IMR-90 (cell line): Measurements from ENCODE around the gene CYP46A1. TPM values are rescaled to one million over a fixed set of nuclear protein-coding genes. Genes with fewer than 3 reads are reported as not detected.

ENCODE experiments used
- ATAC-seq: fragments of 200-7000 bp; cut with Tn5 transposase; 2 replicates; pipeline ENCODE4 v1.9.1; 2020; ENCODE audit warnings: low read depth, mild to moderate bottlenecking, moderate library complexity
- BruUV-seq: library from RNA; stranded (reverse); fragments of 400-500 nt; replicated peaks from 2 replicates; lab custom pipeline; 2021; lab: Mats Ljungman, UMichigan
- CTCF ChIA-PET: fragments of 300-600 bp; formaldehyde crosslinking; extraction: SDS; loops from one replicate; lab custom pipeline; 2021; ENCODE audit warnings: antibody characterized with exemption; lab: Yijun Ruan, JAX
- POLR2A ChIA-PET: fragments of 300-600 bp; sonication (Branson Sonifier 250); formaldehyde crosslinking; loops from one replicate; lab custom pipeline; 2022; ENCODE audit warnings: antibody characterized with exemption; ENCODE audit not compliant: unreplicated experiment; lab: Charles Lee
- DNase-seq: peaks from one replicate; pipeline ENCODE4 v3.0.0; 2013
- H2AFZ ChIP-seq: replicated peaks from 2 replicates; pipeline ENCODE3; 2013; ENCODE audit warnings: low read length, mild to moderate bottlenecking; ENCODE audit not compliant: poor library complexity
- H2AK5ac ChIP-seq: 2 replicates; pipeline ENCODE4 v1.6.1; 2013; ENCODE audit warnings: low read depth, low read length, inconsistent platforms
- H2AK9ac ChIP-seq: replicated peaks from 2 replicates; pipeline ENCODE3; 2013; ENCODE audit warnings: mild to moderate bottlenecking, low read depth, low read length, moderate library complexity; ENCODE audit not compliant: poor library complexity
- H2BK120ac ChIP-seq: 2 replicates; pipeline ENCODE4 v1.6.1; 2013; ENCODE audit warnings: low read depth, low read length, inconsistent platforms
- H2BK15ac ChIP-seq: 3 replicates; pipeline ENCODE4 v1.6.1; 2013; ENCODE audit warnings: low read depth, low read length, inconsistent platforms
- H2BK20ac ChIP-seq: 2 replicates; pipeline ENCODE4 v1.6.1; 2013; ENCODE audit warnings: low read depth, mild to moderate bottlenecking, inconsistent platforms, low read length, moderate library complexity
- H2BK5ac ChIP-seq: 2 replicates; pipeline ENCODE4 v1.6.1; 2013; ENCODE audit warnings: mild to moderate bottlenecking, low read depth, low read length, inconsistent platforms; ENCODE audit not compliant: poor library complexity, severe bottlenecking
- H3K14ac ChIP-seq: replicated peaks from 2 replicates; pipeline ENCODE4 v1.6.1; 2013; ENCODE audit warnings: low read depth, low read length, inconsistent platforms
- H3K18ac ChIP-seq: 2 replicates; pipeline ENCODE4 v1.6.1; 2013; ENCODE audit warnings: low read depth, low read length, control low read depth
- H3K23ac ChIP-seq: 2 replicates; pipeline ENCODE4 v1.6.1; 2013; ENCODE audit warnings: low read depth, low read length, inconsistent platforms
- H3K27ac ChIP-seq: 2 replicates; pipeline ENCODE4 v1.5.1; 2013; ENCODE audit warnings: mild to moderate bottlenecking, control low read depth, low read length; ENCODE audit not compliant: insufficient read depth
- H3K27me3 ChIP-seq: 2 replicates; pipeline ENCODE4 v1.6.1; 2013; ENCODE audit warnings: low read length; ENCODE audit not compliant: control insufficient read depth, insufficient read depth
- H3K36me3 ChIP-seq: 2 replicates; pipeline ENCODE4 v1.6.1; 2013; ENCODE audit warnings: low read length, mixed read lengths; ENCODE audit not compliant: control insufficient read depth, insufficient read depth
- H3K4ac ChIP-seq: 2 replicates; pipeline ENCODE4 v1.6.1; 2013; ENCODE audit warnings: low read depth, low read length, inconsistent platforms
- H3K4me1 ChIP-seq: 2 replicates; pipeline ENCODE4 v1.6.1; 2013; ENCODE audit warnings: low read length, mixed read lengths; ENCODE audit not compliant: control insufficient read depth, insufficient read depth
- H3K4me2 ChIP-seq: 2 replicates; pipeline ENCODE4 v1.6.1; 2013; ENCODE audit warnings: low read depth, mild to moderate bottlenecking, control low read depth, low read length, moderate library complexity
- H3K4me3 ChIP-seq: 2 replicates; pipeline ENCODE4 v1.5.1; 2013; ENCODE audit warnings: low read depth, mild to moderate bottlenecking, control low read depth, low read length, moderate library complexity; ENCODE audit not compliant: insufficient read depth
- H3K56ac ChIP-seq: 2 replicates; pipeline ENCODE4 v1.6.1; 2013; ENCODE audit warnings: low read length, inconsistent platforms; ENCODE audit not compliant: insufficient read depth; ENCODE audit errors: extremely low read depth
- H3K79me1 ChIP-seq, 2 experiments: 2 replicates each; pipeline ENCODE4 v1.6.1; 2013; ENCODE audit warnings: low read length in 2 of 2, inconsistent platforms in 1 of 2, low read depth in 1 of 2
- H3K9ac ChIP-seq: 2 replicates; pipeline ENCODE4 v1.6.1; 2013; ENCODE audit warnings: low read depth, low read length, control low read depth
- H3K9me1 ChIP-seq: 2 replicates; pipeline ENCODE4 v1.6.1; 2013; ENCODE audit warnings: low read length, inconsistent platforms; ENCODE audit not compliant: insufficient read depth
- H3K9me3 ChIP-seq: 2 replicates; pipeline ENCODE4 v1.6.1; 2013; ENCODE audit warnings: low read length; ENCODE audit not compliant: control insufficient read depth, insufficient read depth
- H4K20me1 ChIP-seq: 2 replicates; pipeline ENCODE4 v1.6.1; 2013; ENCODE audit warnings: low read length, inconsistent platforms; ENCODE audit not compliant: insufficient read depth
- H4K5ac ChIP-seq: 2 replicates; pipeline ENCODE4 v1.6.1; 2013; ENCODE audit warnings: mild to moderate bottlenecking, low read depth, low read length, control low read depth
- H4K8ac ChIP-seq, 2 experiments: 2 replicates each; pipeline ENCODE4 v1.6.1; 2013; ENCODE audit warnings: low read depth in 2 of 2, low read length in 2 of 2, control low read depth in 1 of 2, inconsistent platforms in 1 of 2
- H4K91ac ChIP-seq: 2 replicates; pipeline ENCODE4 v1.6.1; 2013; ENCODE audit warnings: low read depth, low read length, inconsistent platforms; ENCODE audit not compliant: insufficient read depth
- CHD1 ChIP-seq: IDR thresholded peaks from 2 replicates; pipeline ENCODE4 v1.6.1; 2012; ENCODE audit warnings: low read depth, low read length, improper control_type of control experiment
- FOS ChIP-seq: fragments of 150-350 bp; IDR thresholded peaks from 2 replicates; pipeline ENCODE4 v1.6.1; 2016; ENCODE audit warnings: low read depth, low read length
- MAFK ChIP-seq: IDR thresholded peaks from 2 replicates; pipeline ENCODE4 v1.6.1; 2012; ENCODE audit warnings: low read depth, low read length, improper control_type of control experiment
- NFE2L2 ChIP-seq: fragments of 150-350 bp; IDR thresholded peaks from 2 replicates; pipeline ENCODE4 v1.6.1; 2016; ENCODE audit warnings: low read depth, mild to moderate bottlenecking, low read length
- RAD21 ChIP-seq: IDR thresholded peaks from 2 replicates; pipeline ENCODE4 v1.6.1; 2012; ENCODE audit warnings: low read length, improper control_type of control experiment
- RFX5 ChIP-seq: IDR thresholded peaks from 2 replicates; pipeline ENCODE4 v1.8.0; 2012; ENCODE audit warnings: low read depth, mild to moderate bottlenecking, low read length, moderate library complexity
- SMC3 ChIP-seq: fragments of 150-350 bp; IDR thresholded peaks from 2 replicates; pipeline ENCODE4 v1.6.1; 2016; ENCODE audit warnings: low read depth, mild to moderate bottlenecking, antibody characterized with exemption, low read length, moderate library complexity
- USF2 ChIP-seq: fragments of 150-350 bp; IDR thresholded peaks from 2 replicates; pipeline ENCODE4 v1.6.1; 2017; ENCODE audit warnings: mild to moderate bottlenecking, antibody characterized with exemption, low read length, low read depth
- WGBS, 2 experiments: methylation state at CpG; one replicate each; pipeline versions ENCODE4 v1.1.5 to v1.1.7; 2013; ENCODE audit warnings: missing lambda C conversion rate in 2 of 2; ENCODE audit not compliant: insufficient read length in 1 of 2; ENCODE audit errors: extremely low coverage in 2 of 2; 5-methylcytosine and 5-hydroxymethylcytosine counted together
- dilution Hi-C: fragments of 300-500 bp; cut with HindIII; formaldehyde crosslinking; loops from one replicate; pipeline ENCODE4 v1.14.3; 2018; ENCODE audit warnings: low sequenced_read_pairs; ENCODE audit not compliant: unreplicated experiment
- in situ Hi-C: fragments of 300-500 bp; cut with MboI; formaldehyde crosslinking; loops from 3 replicates; pipeline ENCODE4 v1.14.3; 2019; ENCODE audit warnings: low sequenced_read_pairs, inconsistent platforms, mixed read lengths
- intact Hi-C: fragments of 100-400 bp; cut with micrococcal nuclease; formaldehyde crosslinking; loops from 2 replicates; pipeline ENCODE4 v1.10.0; 2022
- polyA plus RNA-seq, 3 experiments: library from polyadenylated mRNA; depleted of rRNA; stranded (reverse); fragments of >200 nt; gene quantifications; 2 replicates each; pipeline ENCODE4 v1.2.3, GENCODE V29; 2012; ENCODE audit warnings: low replicate concordance in 1 of 3
- total RNA-seq: library from RNA; depleted of rRNA; stranded (reverse); fragments of >200 nt; gene quantifications from 2 replicates; pipeline ENCODE4 v1.2.3, GENCODE V29; 2012

Gene CYP46A1
- total and polyA plus RNA-seq, 2 of the 4 experiments (the other 2 are of a cell fraction) = 0.18 to 0.31 TPM

DNA sequence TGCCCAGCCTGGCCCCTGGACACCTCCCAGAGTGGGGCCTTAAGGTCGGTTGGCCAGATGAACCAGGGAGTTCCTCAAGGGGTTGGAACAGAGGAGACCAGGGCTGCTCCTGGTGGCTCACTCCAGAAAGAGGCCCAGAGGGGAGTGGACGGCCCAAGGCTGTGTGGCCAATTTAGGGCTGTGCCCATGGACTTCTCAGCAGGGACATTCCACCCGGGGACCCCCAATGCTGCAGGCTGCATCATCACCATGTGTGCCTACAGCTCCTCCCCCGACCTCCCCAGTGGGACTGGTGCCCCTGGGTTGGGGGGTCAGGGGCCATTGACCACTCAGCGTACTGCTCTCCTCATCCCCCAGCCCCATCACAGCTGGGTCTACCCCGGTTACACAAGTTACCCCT lies 17.6 kb upstream of the CYP46A1 start (continued):
- no peak for TF ChIP-seq MAFK
- TF ChIP-seq RFX5 = no peak
- TF ChIP-seq CHD1 = no peak
- TF ChIP-seq RAD21 = no peak

GRCh38 chr14:99667045-99667444 lies 17.1 kb upstream of the CYP46A1 start:
- H3K9ac ChIP-seq = no peak overlapping the region
- H4K5ac ChIP-seq = no peak overlapping the region
- H2AK5ac ChIP-seq = no peak overlapping the region
- ATAC-seq (no peak), DNase-seq (no peak)
- H4K8ac ChIP-seq = no peak overlapping the region
- no peak overlapping the region for H2BK15ac ChIP-seq
- H3K27me3 ChIP-seq = peaks cover 7% of the 10 kb centered on the region; the same call in 1 of the 2 replicates
- H3K4me1 ChIP-seq = no peaks in the 10 kb centered on the region; the same call in 1 of the 2 replicates
- H2AK9ac ChIP-seq = no peak overlapping the region
- no peak overlapping the region for H2BK20ac ChIP-seq
- dilution Hi-C loops = no loop called here
- H3K27ac ChIP-seq = no peak overlapping the region
- H3K4ac ChIP-seq = no peak overlapping the region
- H2BK5ac ChIP-seq = no peak overlapping the region
- H3K56ac ChIP-seq = no peak overlapping the region
- no peak overlapping the region for H2BK120ac ChIP-seq
- WGBS, 2 experiments = no CpG with 5 or more reads among the region's 2 CpGs
- H4K91ac ChIP-seq = no peak overlapping the region
- H3K4me2 ChIP-seq = no peak overlapping the region
- no peaks in the 10 kb centered on the region for H3K9me3 ChIP-seq
- H3K18ac ChIP-seq = no peak overlapping the region
- H3K79me1 ChIP-seq = no peaks in the 10 kb centered on the region
- POLR2A ChIA-PET = interaction anchor here (0.6 kb wide), 1 partner anchor 432 kb away, joined by 4 read pairs; no protein-coding TSS in a partner anchor
- in situ Hi-C loops = no loop called here
- no peaks in the 10 kb centered on the region for H3K36me3 ChIP-seq
- no peak overlapping the region for H3K14ac ChIP-seq
- CTCF ChIA-PET = interaction anchor here (0.6 kb wide), 1 partner anchor 10 kb away, joined by 4 read pairs; no protein-coding TSS in a partner anchor
- peak overlapping the region; percentile 24 for H2AFZ ChIP-seq
- TF ChIP-seq NFE2L2 (no peak), RFX5 (no peak), SMC3 (no peak), USF2 (no peak), FOS (no peak)
- no peaks in the 10 kb centered on the region for H4K20me1 ChIP-seq
- H3K9me1 ChIP-seq = 0 out of 2 replicates have a peak, but pooled peaks cover 4% of the 10 kb centered on the region
- no peak overlapping the region for H3K4me3 ChIP-seq
- no TSS peak for BruUV-seq
- intact Hi-C loops = no loop called here
- H3K23ac ChIP-seq = no peak overlapping the region
